Daoy (cell line): ENCODE measurements around the gene HIP1. TPM values are rescaled to one million over a fixed set of nuclear protein-coding genes. Genes with fewer than 3 reads are reported as not detected.
"Not testable (repeated sequence)": the region's sequence is repeated elsewhere in the genome, so short reads cannot be mapped to it uniquely, and the experiment has no call there.

ENCODE experiments used
- DNase-seq: peaks from one replicate; pipeline ENCODE4 v3.0.0-alpha.2; 2015; ENCODE audit warnings: low read depth
- total RNA-seq: library from RNA; depleted of rRNA; stranded (reverse); fragments of >200 nt; shearing (Covaris generic); gene quantifications from 2 replicates; pipeline ENCODE4 v1.2.3, GENCODE V29; 2014; rRNA removed

The HIP1 gene
- 12.3 and 13.4 TPM in 2 replicates for total RNA-seq

GRCh38 chr7:75738604-75738974, at the start of gene HIP1:
HIP1 (minus strand) TSS chr7:75738941; CDS start chr7:75738920, 21 bp downstream.
- no peak for DNase-seq

GRCh38 chr7:75788154-75788847, 49.6 kb upstream of the HIP1 start:
- not testable (repeated sequence) for DNase-seq

DNA sequence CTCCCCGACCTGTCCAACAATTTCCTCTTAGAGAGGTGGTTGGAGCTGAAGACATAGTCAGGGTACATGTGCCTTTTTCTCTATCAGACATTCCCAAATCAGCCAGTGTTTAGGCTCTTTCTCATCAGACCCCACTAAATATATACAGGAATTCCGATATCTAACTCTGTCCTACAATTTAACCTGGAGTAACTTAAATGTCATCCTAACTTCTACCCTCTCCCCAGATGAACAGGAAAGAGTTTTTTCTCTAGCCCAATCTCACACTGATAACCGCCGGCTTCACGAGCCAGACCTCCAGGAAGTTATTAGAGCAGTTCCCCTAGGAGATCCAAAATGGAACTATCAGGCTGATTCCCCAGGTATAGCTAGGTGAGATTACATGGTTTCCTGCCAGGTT, 44.3 kb upstream of the HIP1 start:
- DNase-seq: not testable (repeated sequence)

- DNase-seq: not testable (repeated sequence)
These were observed 42.0 kb upstream of the HIP1 start for GRCh38 chr7:75780647-75781273.

DNA sequence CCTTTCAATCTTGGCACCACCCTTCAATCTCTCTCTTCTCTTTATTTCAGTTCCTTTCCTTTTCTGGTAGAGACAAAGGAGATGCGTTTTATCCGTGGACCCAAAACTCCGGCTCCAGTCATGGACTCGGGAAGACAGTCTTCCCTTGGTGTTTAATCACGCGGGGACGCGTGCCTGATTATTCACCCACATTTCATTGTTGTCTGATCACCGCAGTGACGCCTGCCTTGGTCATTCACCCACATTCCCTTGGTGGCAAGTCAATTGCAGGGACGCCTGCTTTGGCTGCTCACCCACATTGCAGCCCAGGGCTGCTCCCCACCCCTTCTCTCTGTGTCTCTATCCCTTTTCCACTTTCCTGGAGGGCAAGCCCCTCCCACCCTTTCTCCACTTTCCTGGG, 40.8 kb upstream of the HIP1 start:
- peak; percentile 26 for DNase-seq

GRCh38 chr7:75779035-75779434, 40.3 kb upstream of the HIP1 start:
- DNase-seq: not testable (repeated sequence)

- peak; percentile 79 for DNase-seq
These were observed 37.7 kb upstream of the HIP1 start for GRCh38 chr7:75776295-75776971.

DNA sequence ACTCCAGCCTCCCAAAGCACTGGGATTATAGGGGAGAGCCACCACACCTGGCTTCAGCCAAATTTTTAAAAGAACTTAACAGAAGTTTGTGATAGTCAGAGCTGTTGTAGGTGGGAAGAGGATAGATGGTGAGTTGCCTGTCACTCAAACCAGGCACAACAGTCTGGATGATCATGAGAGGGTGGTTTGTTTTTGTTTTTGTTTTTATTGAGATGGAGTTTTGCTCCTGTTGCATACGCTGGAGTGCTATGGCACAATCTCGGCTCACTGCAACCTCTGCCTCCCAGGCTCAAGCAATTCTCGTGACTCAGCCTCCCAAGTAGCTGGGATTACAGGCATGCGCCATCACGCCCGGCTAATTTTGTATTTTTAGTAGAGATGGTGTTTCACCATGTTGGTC, 35.2 kb upstream of the HIP1 start:
- DNase-seq: not testable (repeated sequence)

DNA sequence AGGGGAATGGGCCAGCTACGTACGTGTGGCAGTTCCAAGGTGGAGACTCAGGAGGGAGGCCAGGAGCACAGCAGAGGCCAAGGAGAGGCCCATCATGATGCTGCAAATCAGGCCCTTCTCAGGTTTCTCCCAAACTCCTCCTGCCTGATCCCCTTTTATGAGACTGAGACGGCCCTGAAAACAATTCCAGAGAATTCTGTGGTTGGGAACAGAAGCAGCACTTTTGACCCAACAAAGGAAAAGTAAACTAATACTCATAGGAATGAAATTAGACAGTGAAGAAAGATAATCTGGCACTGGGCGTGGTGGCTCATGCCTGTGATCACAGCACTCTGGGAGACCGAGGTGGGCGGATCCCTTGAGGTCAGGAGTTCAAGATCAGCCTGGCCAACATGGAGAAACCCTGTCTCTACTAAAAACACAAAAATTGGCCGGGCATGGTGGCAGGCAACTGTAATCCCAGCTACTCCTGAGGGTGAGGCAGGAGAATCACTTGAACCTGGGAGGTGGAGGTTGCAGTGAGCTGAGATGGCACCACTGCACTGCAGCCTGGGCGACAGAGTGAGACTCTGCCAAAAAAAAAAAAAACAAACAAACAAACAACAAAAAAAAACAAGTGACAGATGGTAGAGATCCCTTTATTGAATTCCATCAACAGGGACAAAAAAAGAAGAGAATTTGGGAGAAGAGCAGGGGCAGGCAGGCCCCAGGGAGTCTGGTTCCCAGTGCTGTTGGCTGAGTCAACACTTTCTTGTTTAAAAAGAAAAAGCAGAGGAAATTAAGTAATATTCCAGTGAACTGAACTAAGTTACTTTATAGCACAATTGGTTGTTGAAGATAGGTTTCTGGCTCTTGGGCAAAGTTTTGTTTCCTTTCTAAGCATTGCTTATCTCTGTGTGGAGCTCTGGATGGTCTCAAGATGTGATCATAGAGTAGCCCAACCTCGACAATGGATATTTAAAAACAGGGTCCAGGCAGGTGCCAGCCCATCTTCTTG, 33.6 kb upstream of the HIP1 start, which contains the start of gene CCL26:
CCL26 (minus strand) TSS at position 131 of the 997 bp plus-strand sequence; CDS start at position 96, 35 bp downstream.
- DNase-seq: peak; percentile 76

GRCh38 chr7:75771224-75771623, 32.5 kb upstream of the HIP1 start:
- peak; percentile 31 for DNase-seq

GRCh38 chr7:75762350-75762917, 23.7 kb upstream of the HIP1 start:
- DNase-seq: peak; percentile 29

GRCh38 chr7:75761801-75762200, 23.1 kb upstream of the HIP1 start:
- not testable (repeated sequence) for DNase-seq

GRCh38 chr7:75758491-75758890, 19.8 kb upstream of the HIP1 start:
- DNase-seq: no peak

DNA sequence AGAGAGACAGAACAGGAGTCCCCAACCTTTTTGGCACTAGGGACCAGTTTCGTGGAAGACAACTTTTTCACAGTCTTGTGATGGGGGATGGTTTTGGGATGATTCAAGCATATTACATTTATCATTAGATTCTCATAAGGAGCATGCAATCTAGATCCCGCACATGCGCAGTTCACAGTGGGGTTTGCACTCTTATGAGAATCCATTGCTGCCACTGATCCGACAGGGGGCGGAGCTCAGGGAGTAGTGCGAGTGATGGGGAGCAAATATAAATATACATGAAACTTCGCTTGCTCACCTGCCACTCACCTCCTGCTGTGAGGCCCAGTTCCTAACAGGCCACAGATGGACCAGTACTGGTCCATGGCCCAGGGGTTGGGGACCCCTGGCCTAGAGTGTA, 19.1 kb upstream of the HIP1 start:
- no peak for DNase-seq

- DNase-seq: peak; percentile 33
These were observed 18.4 kb upstream of the HIP1 start for GRCh38 chr7:75756991-75757676.

DNA sequence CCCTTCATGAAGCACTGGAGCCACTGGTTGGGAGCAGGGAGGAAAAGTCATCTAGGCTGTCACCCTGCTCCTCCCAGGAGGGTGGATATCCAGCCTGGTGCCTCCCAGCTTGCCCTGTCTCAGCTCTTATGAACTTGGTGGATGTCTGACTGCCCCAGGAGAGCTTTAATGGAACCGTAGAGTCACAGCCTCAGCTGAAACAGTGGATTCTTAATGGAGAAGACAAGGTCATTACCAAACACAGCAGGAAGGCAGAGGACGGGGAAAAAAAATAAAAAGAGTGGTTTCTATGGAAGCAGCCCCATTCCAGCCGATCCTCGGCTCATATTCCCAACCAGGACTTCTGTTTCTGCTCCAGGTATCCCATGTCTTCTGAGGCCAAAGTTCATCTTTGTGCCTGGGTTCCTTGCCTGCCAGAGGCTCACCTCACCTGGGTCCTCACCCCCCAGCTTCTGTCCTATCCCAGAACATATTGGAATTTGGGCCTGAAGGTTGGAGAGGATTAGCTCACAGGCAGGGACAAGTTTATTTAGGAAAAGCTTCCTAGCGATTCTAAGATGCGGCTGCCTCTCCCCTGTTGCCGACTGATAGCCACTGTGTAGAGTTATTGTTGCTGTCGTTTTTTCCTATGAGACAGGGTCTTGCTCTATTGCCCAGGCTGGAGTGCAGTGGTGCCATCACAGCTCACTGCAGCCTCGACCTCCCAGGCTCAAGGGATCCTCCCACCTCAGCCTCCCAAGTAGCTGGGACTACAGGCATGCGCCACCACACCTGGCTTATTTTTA, 17.7 kb upstream of the HIP1 start:
- no peak for DNase-seq

DNA sequence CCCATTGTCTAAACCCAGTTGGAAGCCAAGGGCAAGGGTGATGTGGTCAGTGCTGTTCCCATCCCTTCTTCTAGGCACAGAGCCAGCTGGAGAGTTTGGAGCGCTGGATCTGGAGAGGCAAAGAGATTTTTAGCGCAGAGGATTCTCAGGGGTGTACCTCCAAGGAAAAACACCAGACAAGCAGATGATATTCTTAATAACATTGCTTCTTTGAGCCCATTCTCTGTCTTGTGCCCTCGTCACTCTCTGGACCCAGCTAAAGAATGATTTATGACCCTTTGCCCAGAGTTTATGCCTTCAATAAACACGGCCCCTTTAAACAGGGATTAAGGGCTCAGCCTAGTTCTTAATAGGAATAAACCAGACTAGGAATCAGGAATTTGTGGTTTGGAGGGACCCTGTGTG, 4.7 kb upstream of the HIP1 start:
- DNase-seq: no peak

DNA sequence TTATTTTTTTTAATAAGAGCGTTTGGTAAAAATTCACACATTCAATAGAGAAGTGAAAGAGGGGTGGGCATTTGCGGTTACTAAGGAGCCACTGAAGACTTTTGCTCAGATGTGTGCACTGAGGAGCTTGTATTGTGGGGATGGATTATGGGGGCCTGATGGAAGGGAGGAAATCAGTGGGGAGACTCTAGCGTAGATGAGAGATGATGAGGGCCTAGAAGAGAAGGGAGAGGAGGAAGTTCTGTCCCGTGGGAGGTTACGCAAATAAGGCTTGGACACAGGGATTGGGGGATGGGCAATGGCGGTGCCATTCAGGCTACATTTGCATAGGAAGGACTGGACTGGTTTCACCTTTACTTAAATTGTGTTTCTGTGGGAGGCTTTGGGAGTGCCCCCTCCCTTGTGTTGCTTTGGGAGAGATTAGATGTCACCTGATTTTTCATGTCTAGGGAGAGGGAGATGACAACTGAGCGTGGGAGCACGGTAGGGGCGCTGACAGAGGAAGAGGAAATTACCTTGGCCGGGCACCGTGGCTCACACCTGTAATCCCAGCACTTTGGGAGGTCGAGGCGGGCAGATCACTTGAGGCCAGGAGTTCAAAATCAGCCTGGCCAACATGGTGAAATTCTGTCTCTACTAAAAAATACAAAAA, 2.2 kb upstream of the HIP1 start:
- no peak for DNase-seq
